Measurements from ENCODE around the gene SELENOI.

DNA sequence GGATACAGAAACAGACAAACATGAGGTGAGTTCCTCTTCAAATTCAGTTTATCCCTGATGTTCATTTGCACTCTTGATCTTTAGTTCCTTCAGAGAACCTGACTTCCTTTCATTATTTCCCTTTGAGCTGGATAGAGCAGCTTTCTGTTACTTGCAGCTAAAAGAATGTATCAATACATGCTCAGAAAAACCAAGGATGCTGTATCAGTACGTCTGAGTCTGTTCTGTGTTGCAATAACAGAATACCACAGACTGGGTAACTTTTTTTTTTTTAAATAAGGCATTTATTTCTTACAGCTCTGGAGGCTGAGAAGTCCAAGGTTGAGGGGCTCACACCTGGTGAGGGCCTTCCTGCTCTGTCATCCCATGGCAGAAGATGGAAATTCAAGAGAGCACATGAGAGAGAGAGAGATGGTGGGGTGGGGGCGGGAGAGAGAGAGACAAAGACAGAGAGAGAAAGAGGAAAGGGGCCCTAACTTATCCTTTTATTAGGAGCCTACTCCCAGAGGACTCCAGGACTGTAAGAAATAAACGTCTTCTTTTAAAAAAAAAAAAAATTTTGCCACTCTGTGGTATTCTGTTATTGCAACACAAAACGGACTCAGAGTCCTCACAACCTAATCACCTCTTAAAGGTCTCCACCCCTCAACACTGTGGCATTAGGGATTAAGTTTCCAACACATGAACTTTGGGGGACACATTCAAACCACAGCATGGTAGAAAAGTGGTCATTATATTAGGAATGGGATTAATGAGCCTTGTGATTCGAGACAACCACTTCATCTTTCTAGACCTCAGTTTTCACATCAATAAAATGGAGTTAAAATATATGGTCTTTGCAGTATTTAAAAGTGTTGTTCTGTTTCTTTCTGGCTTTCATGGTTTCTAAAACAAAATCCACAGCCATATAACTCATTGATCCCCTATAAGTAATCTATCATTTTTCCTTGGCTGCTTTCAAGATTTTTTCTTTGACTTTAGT lies 18.4 kb upstream of the SELENOI start:
- TF ChIP-seq, protein P1, sequence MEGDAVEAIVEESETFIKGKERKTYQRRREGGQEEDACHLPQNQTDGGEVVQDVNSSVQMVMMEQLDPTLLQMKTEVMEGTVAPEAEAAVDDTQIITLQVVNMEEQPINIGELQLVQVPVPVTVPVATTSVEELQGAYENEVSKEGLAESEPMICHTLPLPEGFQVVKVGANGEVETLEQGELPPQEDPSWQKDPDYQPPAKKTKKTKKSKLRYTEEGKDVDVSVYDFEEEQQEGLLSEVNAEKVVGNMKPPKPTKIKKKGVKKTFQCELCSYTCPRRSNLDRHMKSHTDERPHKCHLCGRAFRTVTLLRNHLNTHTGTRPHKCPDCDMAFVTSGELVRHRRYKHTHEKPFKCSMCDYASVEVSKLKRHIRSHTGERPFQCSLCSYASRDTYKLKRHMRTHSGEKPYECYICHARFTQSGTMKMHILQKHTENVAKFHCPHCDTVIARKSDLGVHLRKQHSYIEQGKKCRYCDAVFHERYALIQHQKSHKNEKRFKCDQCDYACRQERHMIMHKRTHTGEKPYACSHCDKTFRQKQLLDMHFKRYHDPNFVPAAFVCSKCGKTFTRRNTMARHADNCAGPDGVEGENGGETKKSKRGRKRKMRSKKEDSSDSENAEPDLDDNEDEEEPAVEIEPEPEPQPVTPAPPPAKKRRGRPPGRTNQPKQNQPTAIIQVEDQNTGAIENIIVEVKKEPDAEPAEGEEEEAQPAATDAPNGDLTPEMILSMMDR (IDR thresholded peaks at IDR 0.05), result no peak
- TF ChIP-seq POLR2A (IDR thresholded peaks at IDR 0.05), result no peak

Measured in body of pancreas (tissue), 4 donors.